SK-N-SH (cell line): ENCODE data around the gene NFATC3. TPM values are rescaled to one million over a fixed set of nuclear protein-coding genes. Genes with fewer than 3 reads are reported as not detected.
A peak's percentile ranks its signal among the peaks of the same experiment; 100 is the strongest.

Source experiments
- CTCF ChIA-PET: fragments of 300-600, 350-600 bp; formaldehyde crosslinking; extraction: SDS; loops from one replicate; lab custom pipeline; 2021; lab: Yijun Ruan, JAX
- POLR2A ChIA-PET: fragments of 350-600 bp; sonication (Branson Sonifier 250); formaldehyde crosslinking; extraction: SDS; loops from one replicate; lab custom pipeline; 2020; ENCODE audit warnings: antibody characterized with exemption, inconsistent platforms; lab: Yijun Ruan, JAX
- DNase-seq: peaks from one replicate; pipeline ENCODE4 v3.0.0; 2012
- H2AFZ ChIP-seq: fragments of 200-600 bp; sonication (generic); 2 replicates; pipeline ENCODE4 v1.8.1; 2016; ENCODE audit warnings: antibody characterized with exemption, mild to moderate bottlenecking, low read depth
- H3F3A ChIP-seq: fragments of 200-600 bp; sonication (generic); replicated peaks from 2 replicates; pipeline ENCODE3; 2016; ENCODE audit warnings: antibody characterized with exemption, mild to moderate bottlenecking; ENCODE audit not compliant: insufficient read depth
- H3K27ac ChIP-seq, 2 experiments: fragments of 200-500 bp in 1 of 2; fragments of 200-600 bp in 1 of 2; sonication (Bioruptor generic) in 1 of 2; sonication (generic), shearing (Covaris generic) in 1 of 2; 2 replicates each; pipeline versions ENCODE4 v1.5.1 to v1.6.1; 2014 to 2016; ENCODE audit warnings: low read depth in 2 of 2, inconsistent platforms in 1 of 2, low read length in 1 of 2, mild to moderate bottlenecking in 1 of 2, mixed read lengths in 1 of 2
- H3K27me3 ChIP-seq: fragments of 200-600 bp; sonication (generic), shearing (Covaris generic); 2 replicates; pipeline ENCODE4 v1.6.1; 2016; ENCODE audit warnings: mixed run types; ENCODE audit not compliant: insufficient read depth
- H3K36me3 ChIP-seq, 2 experiments: fragments of 200-500 bp in 1 of 2; fragments of 200-600 bp in 1 of 2; sonication (Bioruptor generic) in 1 of 2; sonication (generic) in 1 of 2; replicated peaks in 1 of 2; 2 replicates each; pipeline versions ENCODE3 to v1.5.1; 2014 to 2016; ENCODE audit warnings: low read length in 1 of 2, mild to moderate bottlenecking in 1 of 2; ENCODE audit not compliant: insufficient read depth in 2 of 2, control insufficient read depth in 1 of 2
- H3K4me1 ChIP-seq, 2 experiments: fragments of 200-500 bp in 1 of 2; fragments of 200-600 bp in 1 of 2; sonication (Bioruptor generic) in 1 of 2; sonication (generic), shearing (Covaris generic) in 1 of 2; 2 replicates each; pipeline versions ENCODE4 v1.5.1 to v1.6.1; 2014 to 2016; ENCODE audit warnings: low read depth in 1 of 2, low read length in 1 of 2, mixed run types in 1 of 2; ENCODE audit not compliant: insufficient read depth in 2 of 2, control insufficient read depth in 1 of 2
- H3K4me2 ChIP-seq: fragments of 200-600 bp; sonication (generic), shearing (Covaris generic); 2 replicates; pipeline ENCODE4 v1.6.1; 2017; ENCODE audit warnings: mixed run types
- H3K4me3 ChIP-seq, 2 experiments: fragments of 200-500 bp in 1 of 2; fragments of 200-600 bp in 1 of 2; sonication (Bioruptor generic) in 1 of 2; sonication (generic), shearing (Covaris generic) in 1 of 2; 2 replicates each; pipeline versions ENCODE4 v1.5.1 to v1.8.1; 2014 to 2016; ENCODE audit warnings: low read depth in 2 of 2, inconsistent platforms in 1 of 2, low read length in 1 of 2, mild to moderate bottlenecking in 1 of 2, mixed read lengths in 1 of 2, moderate library complexity in 1 of 2
- H3K79me2 ChIP-seq: fragments of 200-600 bp; sonication (generic); 2 replicates; pipeline ENCODE4 v1.8.1; 2017; ENCODE audit warnings: mild to moderate bottlenecking; ENCODE audit not compliant: insufficient read depth
- H3K9ac ChIP-seq: fragments of 200-600 bp; sonication (generic); 2 replicates; pipeline ENCODE4 v1.6.1; 2017; ENCODE audit warnings: mixed run types
- H3K9me2 ChIP-seq: fragments of 200-600 bp; sonication (generic); 2 replicates; pipeline ENCODE4 v1.6.1; 2017; ENCODE audit warnings: mixed run types
- H3K9me3 ChIP-seq: fragments of 200-600 bp; sonication (generic); 2 replicates; pipeline ENCODE4 v1.6.1; 2017; ENCODE audit warnings: mixed run types, mild to moderate bottlenecking, moderate library complexity
- H4K20me1 ChIP-seq: fragments of 200-600 bp; sonication (generic); 2 replicates; pipeline ENCODE4 v1.6.1; 2017; ENCODE audit warnings: mild to moderate bottlenecking, mixed run types; ENCODE audit not compliant: insufficient read depth
- CHD2 ChIP-seq: fragments of 150-350 bp; IDR thresholded peaks from 2 replicates; pipeline ENCODE4 v1.6.1; 2018; ENCODE audit warnings: low read length; ENCODE audit not compliant: partially characterized antibody
- ELF1 ChIP-seq: IDR thresholded peaks from 2 replicates; pipeline ENCODE4 v1.4.0; 2012
- EP300 ChIP-seq, 2 experiments: IDR thresholded peaks; 2 replicates each; pipeline versions ENCODE4 v1.4.0 to v1.6.1; 2012; ENCODE audit warnings: borderline replicate concordance in 1 of 2, low read depth in 1 of 2, low read length in 1 of 2
- FOXM1 ChIP-seq: IDR thresholded peaks from 2 replicates; pipeline ENCODE4 v1.4.0; 2012; ENCODE audit warnings: low read depth, mild to moderate bottlenecking
- GATA2 ChIP-seq: sonication (generic); formaldehyde crosslinking; IDR thresholded peaks from 2 replicates; pipeline ENCODE4 v1.5.0; 2020; ENCODE audit warnings: mild to moderate bottlenecking, missing genetic modification reagents
- MAX ChIP-seq: IDR thresholded peaks from 2 replicates; pipeline ENCODE4 v1.4.0; 2012; ENCODE audit warnings: low read depth
- MEF2A ChIP-seq: IDR thresholded peaks from 2 replicates; pipeline ENCODE4 v1.4.0; 2012; ENCODE audit warnings: low read depth, borderline replicate concordance
- MXI1 ChIP-seq: IDR thresholded peaks from 2 replicates; pipeline ENCODE4 v1.6.1; 2012; ENCODE audit warnings: mild to moderate bottlenecking, low read depth, low read length, improper control_type of control experiment
- PBX3 ChIP-seq: IDR thresholded peaks from 2 replicates; pipeline ENCODE4; 2012
- POLR2AphosphoS5 ChIP-seq: IDR thresholded peaks from 2 replicates; pipeline ENCODE4 v1.6.1; 2012; ENCODE audit warnings: low read depth, low read length
- RCOR1 ChIP-seq: fragments of 150-350 bp; IDR thresholded peaks from 2 replicates; pipeline ENCODE4 v1.6.1; 2017; ENCODE audit warnings: antibody characterized with exemption, low read length
- RFX5 ChIP-seq: IDR thresholded peaks from 2 replicates; pipeline ENCODE4 v1.6.1; 2012; ENCODE audit warnings: mild to moderate bottlenecking, improper control_type of control experiment, low read length
- RXRA ChIP-seq: IDR thresholded peaks from 2 replicates; pipeline ENCODE4 v1.4.0; 2012; ENCODE audit warnings: low read depth, mild to moderate bottlenecking, borderline replicate concordance
- SIN3A ChIP-seq: IDR thresholded peaks from 2 replicates; pipeline ENCODE4 v1.6.1; 2012; ENCODE audit warnings: low read depth, mild to moderate bottlenecking, low read length, moderate library complexity, borderline replicate concordance
- TAF1 ChIP-seq: IDR thresholded peaks from 2 replicates; pipeline ENCODE4 v1.6.1; 2012; ENCODE audit warnings: low read depth, mild to moderate bottlenecking, low read length, moderate library complexity, borderline replicate concordance
- TCF12 ChIP-seq: IDR thresholded peaks from 2 replicates; pipeline ENCODE4 v1.4.0; 2012
- TEAD4 ChIP-seq: IDR thresholded peaks from 2 replicates; pipeline ENCODE4 v1.4.0; 2012; ENCODE audit warnings: mild to moderate bottlenecking, borderline replicate concordance; ENCODE audit not compliant: insufficient read depth
- USF1 ChIP-seq: IDR thresholded peaks from 2 replicates; pipeline ENCODE4 v1.4.0; 2012; ENCODE audit warnings: low read depth, borderline replicate concordance
- USF2 ChIP-seq: fragments of 150-350 bp; IDR thresholded peaks from 2 replicates; pipeline ENCODE4 v1.6.1; 2017; ENCODE audit warnings: antibody characterized with exemption, low read length, low read depth, borderline replicate concordance
- YY1 ChIP-seq: IDR thresholded peaks from 2 replicates; pipeline ENCODE4 v1.4.0; 2012; ENCODE audit warnings: low read depth, mild to moderate bottlenecking
- WGBS: methylation state at CpG from one replicate; pipeline ENCODE4 v1.1.6; 2017; ENCODE audit warnings: low lambda C conversion rate; 5-methylcytosine and 5-hydroxymethylcytosine counted together
- polyA plus RNA-seq, 3 experiments: library from polyadenylated mRNA; depleted of rRNA; stranded (reverse); fragments of >200 nt; gene quantifications; 2 replicates each; pipeline ENCODE4 v1.2.3, GENCODE V29; 2012

The NFATC3 gene
- polyA plus RNA-seq (2012; rRNA removed): 5.7 and 7.8 TPM in 2 replicates
- 7.1 and 7.9 TPM in 2 replicates for polyA plus RNA-seq (2012; cell fraction: cytosol; rRNA removed)
- 5.9 and 9.0 TPM in 2 replicates for polyA plus RNA-seq (2012; cell fraction: nucleus; rRNA removed)

- POLR2A ChIA-PET: interaction anchor here (0.6 to 2.8 kb wide), 15 partner anchors 9 to 753 kb away, joined by 3 to 10 read pairs (median 3); partner anchors contain the start of genes ATP6V0D1, DDX28, DUS2 and PRMT7
- Histone ChIP-seq H3F3A (peaks cover 28% of the 10 kb centered on the region), H3K36me3 (no peaks in the 10 kb centered on the region), H3K9ac (peak within 1 kb of the TSS; percentile 85), H4K20me1 (peaks cover 12% of the 10 kb centered on the region), H3K9me2 (no peaks in the 10 kb centered on the region), H3K4me2 (peak within 1 kb of the TSS; percentile 88), H3K4me1 (peaks cover 11 to 14% of the 10 kb centered on the region in 2 experiments; a peak in 3 of 4 replicates), H3K27me3 (no peaks in the 10 kb centered on the region), H3K9me3 (no peaks in the 10 kb centered on the region), H3K27ac (peak within 1 kb of the TSS; percentile 83 to 99), H2AFZ (peak within 1 kb of the TSS; percentile 98), H3K4me3 (peak within 1 kb of the TSS; percentile 78 to 97), H3K79me2 (peaks cover 48% of the 10 kb centered on the region)
- DNase-seq: peak; percentile 97
- no peak; the same call in 1 of the 2 replicates for TF ChIP-seq MAX
- TF ChIP-seq TCF12: no peak
- TF ChIP-seq PBX3: no peak
- TF ChIP-seq CHD2: peak; percentile 98
- TF ChIP-seq POLR2AphosphoS5: no peak
- TF ChIP-seq MEF2A: no peak
- TF ChIP-seq GATA2 (CRISPR knock-in tag): no peak
- no peak for TF ChIP-seq FOXM1
- no peak for TF ChIP-seq RXRA
- no peak for TF ChIP-seq TEAD4
- no peak for TF ChIP-seq USF1
- TF ChIP-seq RFX5: no peak
- peak; percentile 64; the same call in 1 of the 2 replicates for TF ChIP-seq SIN3A
- peak; percentile 70 for TF ChIP-seq MXI1
- TF ChIP-seq ELF1: no peak
- TF ChIP-seq YY1: no peak
- TF ChIP-seq RCOR1: no peak
- TF ChIP-seq EP300 (IDR thresholded peaks at IDR 0.05; ENCODE audit: borderline replicate concordance in 1 of 2, low read depth in 1 of 2, low read length in 1 of 2): peak in 1 of 2 experiments; percentile 39; a peak in 1 of 4 replicates
- peak; percentile 67; the same call in 1 of the 2 replicates for TF ChIP-seq TAF1
- TF ChIP-seq USF2: no peak
- CTCF ChIA-PET: interaction anchor here (1.0 to 2.8 kb wide), 8 partner anchors 8 to 269 kb away, joined by 3 to 19 read pairs (median 4); no protein-coding TSS in a partner anchor
- WGBS: 0% methylated on average over 22 of the region's 104 CpGs
Measured at GRCh38 chr16:68085259-68086071, at the start of gene NFATC3. Gene NFATC3, plus strand, starts transcription at chr16:68085370. Its CDS starts 312 bp downstream, at chr16:68085682.
